Heart left ventricle (tissue), 13 donors: ENCODE results near the gene ATF7IP.

Experiments used
- POLR2A ChIP-seq, 2 donors: fragments of 450-650 bp; IDR thresholded peaks; one replicate each; pipeline ENCODE4 v1.6.1; 2017; ENCODE audit warnings: antibody characterized with exemption in 2 of 2, mild to moderate bottlenecking in 2 of 2, moderate library complexity in 2 of 2
- TF ChIP-seq, protein P1 (sequence below), 12 donors: fragments of 200-600 bp; sonication (generic) in 4 of 12; IDR thresholded peaks; one replicate each; pipeline versions ENCODE4 v1.5.0 to v1.8.0; 2018 to 2022; ENCODE audit warnings: antibody characterized with exemption in 12 of 12, mild to moderate bottlenecking in 5 of 12
- donor health status: ischemic (EF 13 %, LVEDD 7.1; RV severe dilation, severe dysfunction).
- donor health status: DM: no; HTN: yes; CAD: no.
- donor health status: DM: no; HTN: no; CAD: no.
- donor health status: ischemic (EF 25% LVEDD 6.9; RV normal size, moderate dysfunction).
- donor health status: ischemic (EF 25% LVEDD 5.7; RV mildly dilated, moderate dysfunction).
- donor health status: ischemic (EF 35%, LVEDD 5.7; RV mildly dilated, moderate dysfunction).
- donor health status: nonischemic (EF 11% LVEDD 7.7; RV severe dilation, severe dysfunction).
- donor health status: DM: yes; HTN: yes; CAD: no.
- donor health status: PGD.
- donor health status: ischemic (EF 29% LVEDD 5.4; RV normal size, mild dysfunction).
- donor health status: nonischemic (EF 23%, LVEDD 6.1; RV moderate dilation, normal function).

DNA sequence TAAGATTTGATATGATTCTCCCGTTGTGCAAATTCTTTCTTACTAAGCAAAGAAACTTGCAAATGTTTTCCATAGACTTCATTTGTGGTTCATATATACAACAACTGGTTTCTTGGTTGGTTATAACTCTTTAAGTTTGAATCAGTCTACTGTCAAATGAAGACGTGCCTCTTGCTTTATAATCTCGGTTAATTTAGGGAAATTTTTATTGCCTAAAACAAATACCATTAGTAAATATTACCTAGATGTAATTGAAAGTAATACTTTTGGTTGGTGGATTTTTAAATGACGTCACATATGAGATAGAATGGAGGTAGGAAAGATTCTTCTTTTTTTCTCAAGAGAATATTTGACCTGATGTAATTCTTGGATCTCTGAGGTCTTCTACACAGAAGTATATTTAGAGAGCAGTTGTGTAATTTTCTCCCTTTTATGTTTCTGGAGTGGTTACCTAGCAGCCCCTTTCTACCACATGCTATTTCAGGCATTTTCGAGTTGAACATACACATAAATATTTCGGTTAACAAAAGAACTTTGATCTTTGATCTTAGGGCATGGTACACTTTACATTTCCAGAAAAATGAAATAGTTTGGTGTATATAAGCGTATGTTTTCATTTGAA, 1.7 kb downstream of the ATF7IP start:
- TF ChIP-seq, protein P1, sequence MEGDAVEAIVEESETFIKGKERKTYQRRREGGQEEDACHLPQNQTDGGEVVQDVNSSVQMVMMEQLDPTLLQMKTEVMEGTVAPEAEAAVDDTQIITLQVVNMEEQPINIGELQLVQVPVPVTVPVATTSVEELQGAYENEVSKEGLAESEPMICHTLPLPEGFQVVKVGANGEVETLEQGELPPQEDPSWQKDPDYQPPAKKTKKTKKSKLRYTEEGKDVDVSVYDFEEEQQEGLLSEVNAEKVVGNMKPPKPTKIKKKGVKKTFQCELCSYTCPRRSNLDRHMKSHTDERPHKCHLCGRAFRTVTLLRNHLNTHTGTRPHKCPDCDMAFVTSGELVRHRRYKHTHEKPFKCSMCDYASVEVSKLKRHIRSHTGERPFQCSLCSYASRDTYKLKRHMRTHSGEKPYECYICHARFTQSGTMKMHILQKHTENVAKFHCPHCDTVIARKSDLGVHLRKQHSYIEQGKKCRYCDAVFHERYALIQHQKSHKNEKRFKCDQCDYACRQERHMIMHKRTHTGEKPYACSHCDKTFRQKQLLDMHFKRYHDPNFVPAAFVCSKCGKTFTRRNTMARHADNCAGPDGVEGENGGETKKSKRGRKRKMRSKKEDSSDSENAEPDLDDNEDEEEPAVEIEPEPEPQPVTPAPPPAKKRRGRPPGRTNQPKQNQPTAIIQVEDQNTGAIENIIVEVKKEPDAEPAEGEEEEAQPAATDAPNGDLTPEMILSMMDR (IDR thresholded peaks at IDR 0.05), result no peak
- TF ChIP-seq POLR2A (IDR thresholded peaks at IDR 0.05), result no peak
